K562 (cell line): ENCODE results near the gene IDH1. TPM values are rescaled to one million over a fixed set of nuclear protein-coding genes. Genes with fewer than 3 reads are reported as not detected.

Source experiments
- CXXC5 ChIP-seq: fragments of 250-450 bp; sonication (Bioruptor Pico); IDR thresholded peaks from 2 replicates; pipeline ENCODE4 v1.8.0; 2022; ENCODE audit warnings: inconsistent platforms, mild to moderate bottlenecking, moderate library complexity
- EP400 ChIP-seq: fragments of 450-650 bp; IDR thresholded peaks from 2 replicates; pipeline ENCODE4 v1.6.1; 2017; ENCODE audit warnings: antibody characterized with exemption, mild to moderate bottlenecking, moderate library complexity
- MAFK ChIP-seq: IDR thresholded peaks from 2 replicates; pipeline ENCODE4 v1.6.1; 2011; ENCODE audit warnings: low read length, improper control_type of control experiment
- POLR2AphosphoS2 ChIP-seq: IDR thresholded peaks from 2 replicates; pipeline ENCODE4 v1.6.1; 2012; ENCODE audit warnings: low read length, improper control_type of control experiment
- RBM22 ChIP-seq: fragments of 200-400 bp; formaldehyde crosslinking; IDR thresholded peaks from 2 replicates; pipeline ENCODE4 v1.6.1; 2018; ENCODE audit warnings: low read length, low read depth; ENCODE audit not compliant: poor library complexity, severe bottlenecking
- SRSF7 ChIP-seq: fragments of 200-400 bp; formaldehyde crosslinking; optimal IDR thresholded peaks from 2 replicates; pipeline ENCODE3; 2017; ENCODE audit warnings: mild to moderate bottlenecking, low read depth, low read length
- XRCC3 ChIP-seq: fragments of 450-650 bp; IDR thresholded peaks from 2 replicates; pipeline ENCODE4 v1.6.1; 2017; ENCODE audit warnings: mild to moderate bottlenecking, moderate library complexity
- ZNF146 ChIP-seq: IDR thresholded peaks from one replicate; pipeline ENCODE4 v1.6.1; 2018; ENCODE audit warnings: missing compliant biosample characterization; ENCODE audit not compliant: unreplicated experiment
- ZNF76 ChIP-seq: fragments of 250-450 bp; sonication (Bioruptor Pico); IDR thresholded peaks from 2 replicates; pipeline ENCODE4 v1.4.0; 2020; ENCODE audit warnings: mild to moderate bottlenecking, moderate library complexity, borderline replicate concordance
- polyA plus RNA-seq, 8 experiments: library from polyadenylated mRNA; depleted of rRNA in 4 of 8; stranded (reverse) in 5 of 8; unstranded in 3 of 8; fragments of >200 nt; fragmentation: Nextera tagmentation in 2 of 8; fragmentation: Illumina TruSeq in 1 of 8; extraction: Ambion mirVana in 2 of 8; extraction: Trizol in 1 of 8; gene quantifications; 2 replicates each; pipeline versions ENCODE4 v1.2.1 to v1.2.3, GENCODE V29; 2011 to 2014; ENCODE audit warnings: inconsistent platforms in 1 of 8, missing spikeins in 1 of 8
- total RNA-seq, 7 experiments: library from RNA; depleted of rRNA in 6 of 7; stranded (reverse); fragments of >200 nt in 6 of 7; fragmentation: Illumina TruSeq in 2 of 7; extraction: Trizol in 2 of 7; gene quantifications; 2 replicates each; pipeline versions ENCODE4 v1.2.1 to v1.2.3, GENCODE V29; 2011 to 2021; ENCODE audit warnings: low replicate concordance in 1 of 7
- TF ChIP-seq, protein P1 (sequence below): fragments of 250-450 bp; sonication (Bioruptor Pico); IDR thresholded peaks from 2 replicates; pipeline ENCODE4 v1.5.0; 2020; ENCODE audit warnings: mild to moderate bottlenecking, borderline replicate concordance
- TF ChIP-seq, protein P2 (sequence below): fragments of 200-800 bp; sonication (Bioruptor generic); IDR thresholded peaks from 2 replicates; pipeline ENCODE4 v1.6.1; 2017; ENCODE audit warnings: missing genetic modification characterization, missing compliant biosample characterization
- TF ChIP-seq, protein P3 (sequence below), 2 experiments: IDR thresholded peaks; 2 replicates each; pipeline ENCODE4 v1.6.1; 2011; ENCODE audit warnings: borderline replicate concordance in 1 of 2, control low read depth in 1 of 2, low read depth in 1 of 2, low read length in 1 of 2, mild to moderate bottlenecking in 1 of 2, mixed read lengths in 1 of 2, moderate library complexity in 1 of 2; ENCODE audit not compliant: insufficient read depth in 1 of 2, insufficient read length in 1 of 2, poor library complexity in 1 of 2, severe bottlenecking in 1 of 2; ENCODE audit errors: extremely low read depth in 1 of 2
- TF ChIP-seq, protein P4 (sequence below): fragments of 250-450 bp; sonication (Bioruptor Pico); IDR thresholded peaks from 2 replicates; pipeline ENCODE4 v1.8.0; 2022; ENCODE audit warnings: moderate library complexity, mild to moderate bottlenecking, inconsistent platforms
- TF ChIP-seq, protein P5 (sequence below): fragments of 200-800 bp; sonication (Bioruptor generic); IDR thresholded peaks from 2 replicates; pipeline ENCODE4 v1.6.1; 2017; ENCODE audit warnings: missing genetic modification characterization, missing compliant biosample characterization
- TF ChIP-seq, protein P6 (sequence below): sonication (generic); formaldehyde crosslinking; IDR thresholded peaks from 2 replicates; pipeline ENCODE4 v1.8.0; 2022; ENCODE audit warnings: mild to moderate bottlenecking, missing genetic modification reagents

IDH1 gene
- total and polyA plus RNA-seq, 9 of the 15 experiments (the other 6 are each of a cell fraction or from before 2014, with no cell fraction given) = 61.9 to 194 (median 101) TPM

DNA sequence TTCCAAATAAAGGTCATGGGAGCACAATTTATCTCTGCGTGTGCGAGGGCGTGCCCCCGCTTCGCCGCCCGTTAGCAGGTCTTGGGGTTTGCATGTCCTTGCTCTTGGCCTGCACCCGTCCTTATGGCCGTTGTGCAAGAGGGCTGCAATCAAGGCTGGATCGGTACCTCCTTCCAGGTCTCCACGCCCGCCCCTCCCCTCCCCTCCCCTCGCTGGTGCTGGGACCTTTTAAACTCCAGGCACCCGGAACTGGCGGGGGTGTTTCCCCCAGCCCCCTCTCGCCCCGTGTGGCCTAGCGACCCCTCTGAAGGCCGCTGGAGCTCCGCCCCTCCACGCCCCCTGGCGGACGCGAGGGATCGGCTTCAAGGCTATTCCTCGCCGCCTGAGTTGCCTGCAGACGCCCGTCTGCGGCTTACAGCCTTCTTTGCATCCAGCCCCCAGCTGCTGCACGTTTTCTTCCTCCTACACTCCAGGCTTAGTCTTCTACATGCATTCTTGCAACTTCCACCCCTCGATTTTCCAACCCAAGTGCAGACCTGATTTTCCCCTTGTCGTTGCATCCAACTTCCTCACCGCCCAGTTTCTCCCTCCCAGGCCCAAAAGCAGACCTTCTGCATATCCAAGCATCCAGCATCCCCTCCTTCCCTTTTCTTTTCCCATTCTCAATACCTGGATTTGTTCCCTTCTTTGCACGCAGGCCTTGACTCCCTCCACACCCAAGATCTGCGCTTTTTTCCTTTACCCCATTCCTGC is 577 bp downstream of the IDH1 start (continued):
- TF ChIP-seq, protein P1, sequence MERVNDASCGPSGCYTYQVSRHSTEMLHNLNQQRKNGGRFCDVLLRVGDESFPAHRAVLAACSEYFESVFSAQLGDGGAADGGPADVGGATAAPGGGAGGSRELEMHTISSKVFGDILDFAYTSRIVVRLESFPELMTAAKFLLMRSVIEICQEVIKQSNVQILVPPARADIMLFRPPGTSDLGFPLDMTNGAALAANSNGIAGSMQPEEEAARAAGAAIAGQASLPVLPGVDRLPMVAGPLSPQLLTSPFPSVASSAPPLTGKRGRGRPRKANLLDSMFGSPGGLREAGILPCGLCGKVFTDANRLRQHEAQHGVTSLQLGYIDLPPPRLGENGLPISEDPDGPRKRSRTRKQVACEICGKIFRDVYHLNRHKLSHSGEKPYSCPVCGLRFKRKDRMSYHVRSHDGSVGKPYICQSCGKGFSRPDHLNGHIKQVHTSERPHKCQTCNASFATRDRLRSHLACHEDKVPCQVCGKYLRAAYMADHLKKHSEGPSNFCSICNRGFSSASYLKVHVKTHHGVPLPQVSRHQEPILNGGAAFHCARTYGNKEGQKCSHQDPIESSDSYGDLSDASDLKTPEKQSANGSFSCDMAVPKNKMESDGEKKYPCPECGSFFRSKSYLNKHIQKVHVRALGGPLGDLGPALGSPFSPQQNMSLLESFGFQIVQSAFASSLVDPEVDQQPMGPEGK = no peak
- TF ChIP-seq SRSF7 = no peak
- TF ChIP-seq, protein P2, sequence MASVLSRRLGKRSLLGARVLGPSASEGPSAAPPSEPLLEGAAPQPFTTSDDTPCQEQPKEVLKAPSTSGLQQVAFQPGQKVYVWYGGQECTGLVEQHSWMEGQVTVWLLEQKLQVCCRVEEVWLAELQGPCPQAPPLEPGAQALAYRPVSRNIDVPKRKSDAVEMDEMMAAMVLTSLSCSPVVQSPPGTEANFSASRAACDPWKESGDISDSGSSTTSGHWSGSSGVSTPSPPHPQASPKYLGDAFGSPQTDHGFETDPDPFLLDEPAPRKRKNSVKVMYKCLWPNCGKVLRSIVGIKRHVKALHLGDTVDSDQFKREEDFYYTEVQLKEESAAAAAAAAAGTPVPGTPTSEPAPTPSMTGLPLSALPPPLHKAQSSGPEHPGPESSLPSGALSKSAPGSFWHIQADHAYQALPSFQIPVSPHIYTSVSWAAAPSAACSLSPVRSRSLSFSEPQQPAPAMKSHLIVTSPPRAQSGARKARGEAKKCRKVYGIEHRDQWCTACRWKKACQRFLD (CRISPR knock-in tag) = no peak
- TF ChIP-seq, protein P3, sequence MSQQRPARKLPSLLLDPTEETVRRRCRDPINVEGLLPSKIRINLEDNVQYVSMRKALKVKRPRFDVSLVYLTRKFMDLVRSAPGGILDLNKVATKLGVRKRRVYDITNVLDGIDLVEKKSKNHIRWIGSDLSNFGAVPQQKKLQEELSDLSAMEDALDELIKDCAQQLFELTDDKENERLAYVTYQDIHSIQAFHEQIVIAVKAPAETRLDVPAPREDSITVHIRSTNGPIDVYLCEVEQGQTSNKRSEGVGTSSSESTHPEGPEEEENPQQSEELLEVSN (IDR thresholded peaks at IDR 0.05; ENCODE audit: borderline replicate concordance in 1 of 2, extremely low read depth in 1 of 2, insufficient read depth in 1 of 2, insufficient read length in 1 of 2, low read depth in 1 of 2, low read length in 1 of 2, poor library complexity in 1 of 2, severe bottlenecking in 1 of 2) = peak in 1 of 2 experiments; percentile 14
- TF ChIP-seq MAFK = no peak
- TF ChIP-seq, protein P4, sequence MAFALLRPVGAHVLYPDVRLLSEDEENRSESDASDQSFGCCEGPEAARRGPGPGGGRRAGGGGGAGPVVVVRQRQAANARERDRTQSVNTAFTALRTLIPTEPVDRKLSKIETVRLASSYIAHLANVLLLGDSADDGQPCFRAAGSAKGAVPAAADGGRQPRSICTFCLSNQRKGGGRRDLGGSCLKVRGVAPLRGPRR (CRISPR knock-in tag) = no peak
- TF ChIP-seq, protein P5, sequence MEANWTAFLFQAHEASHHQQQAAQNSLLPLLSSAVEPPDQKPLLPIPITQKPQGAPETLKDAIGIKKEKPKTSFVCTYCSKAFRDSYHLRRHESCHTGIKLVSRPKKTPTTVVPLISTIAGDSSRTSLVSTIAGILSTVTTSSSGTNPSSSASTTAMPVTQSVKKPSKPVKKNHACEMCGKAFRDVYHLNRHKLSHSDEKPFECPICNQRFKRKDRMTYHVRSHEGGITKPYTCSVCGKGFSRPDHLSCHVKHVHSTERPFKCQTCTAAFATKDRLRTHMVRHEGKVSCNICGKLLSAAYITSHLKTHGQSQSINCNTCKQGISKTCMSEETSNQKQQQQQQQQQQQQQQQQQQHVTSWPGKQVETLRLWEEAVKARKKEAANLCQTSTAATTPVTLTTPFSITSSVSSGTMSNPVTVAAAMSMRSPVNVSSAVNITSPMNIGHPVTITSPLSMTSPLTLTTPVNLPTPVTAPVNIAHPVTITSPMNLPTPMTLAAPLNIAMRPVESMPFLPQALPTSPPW = peak; percentile 90
- TF ChIP-seq, protein P6, sequence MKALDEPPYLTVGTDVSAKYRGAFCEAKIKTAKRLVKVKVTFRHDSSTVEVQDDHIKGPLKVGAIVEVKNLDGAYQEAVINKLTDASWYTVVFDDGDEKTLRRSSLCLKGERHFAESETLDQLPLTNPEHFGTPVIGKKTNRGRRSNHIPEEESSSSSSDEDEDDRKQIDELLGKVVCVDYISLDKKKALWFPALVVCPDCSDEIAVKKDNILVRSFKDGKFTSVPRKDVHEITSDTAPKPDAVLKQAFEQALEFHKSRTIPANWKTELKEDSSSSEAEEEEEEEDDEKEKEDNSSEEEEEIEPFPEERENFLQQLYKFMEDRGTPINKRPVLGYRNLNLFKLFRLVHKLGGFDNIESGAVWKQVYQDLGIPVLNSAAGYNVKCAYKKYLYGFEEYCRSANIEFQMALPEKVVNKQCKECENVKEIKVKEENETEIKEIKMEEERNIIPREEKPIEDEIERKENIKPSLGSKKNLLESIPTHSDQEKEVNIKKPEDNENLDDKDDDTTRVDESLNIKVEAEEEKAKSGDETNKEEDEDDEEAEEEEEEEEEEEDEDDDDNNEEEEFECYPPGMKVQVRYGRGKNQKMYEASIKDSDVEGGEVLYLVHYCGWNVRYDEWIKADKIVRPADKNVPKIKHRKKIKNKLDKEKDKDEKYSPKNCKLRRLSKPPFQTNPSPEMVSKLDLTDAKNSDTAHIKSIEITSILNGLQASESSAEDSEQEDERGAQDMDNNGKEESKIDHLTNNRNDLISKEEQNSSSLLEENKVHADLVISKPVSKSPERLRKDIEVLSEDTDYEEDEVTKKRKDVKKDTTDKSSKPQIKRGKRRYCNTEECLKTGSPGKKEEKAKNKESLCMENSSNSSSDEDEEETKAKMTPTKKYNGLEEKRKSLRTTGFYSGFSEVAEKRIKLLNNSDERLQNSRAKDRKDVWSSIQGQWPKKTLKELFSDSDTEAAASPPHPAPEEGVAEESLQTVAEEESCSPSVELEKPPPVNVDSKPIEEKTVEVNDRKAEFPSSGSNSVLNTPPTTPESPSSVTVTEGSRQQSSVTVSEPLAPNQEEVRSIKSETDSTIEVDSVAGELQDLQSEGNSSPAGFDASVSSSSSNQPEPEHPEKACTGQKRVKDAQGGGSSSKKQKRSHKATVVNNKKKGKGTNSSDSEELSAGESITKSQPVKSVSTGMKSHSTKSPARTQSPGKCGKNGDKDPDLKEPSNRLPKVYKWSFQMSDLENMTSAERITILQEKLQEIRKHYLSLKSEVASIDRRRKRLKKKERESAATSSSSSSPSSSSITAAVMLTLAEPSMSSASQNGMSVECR (CRISPR knock-in tag) = peak; percentile 58; the same call in 1 of the 2 replicates
- TF ChIP-seq CXXC5 (CRISPR knock-in tag) = peak; percentile 94
- TF ChIP-seq ZNF146 (CRISPR knock-in tag) = no peak
- TF ChIP-seq ZNF76 (CRISPR knock-in tag) = no peak
- TF ChIP-seq XRCC3 = no peak
- peak; percentile 81 for TF ChIP-seq EP400
- no peak for TF ChIP-seq POLR2AphosphoS2
- TF ChIP-seq RBM22 = no peak
